ENCODE measurements around the gene LAMP1.

- TF ChIP-seq POLR2AphosphoS5 (IDR thresholded peaks at IDR 0.05) (no peak), CTCF (IDR thresholded peaks at IDR 0.05) (no peak), POLR2A (IDR thresholded peaks at IDR 0.05) (no peak), EP300 (IDR thresholded peaks at IDR 0.05) (no peak)
Observed at GRCh38 chr13:113272031-113272430, 25.0 kb upstream of the LAMP1 start.
